ENCODE measurements around the gene PJVK. TPM values are rescaled to one million over a fixed set of nuclear protein-coding genes. Genes with fewer than 3 reads are reported as not detected.

The PJVK gene
- total RNA-seq, 1 experiment from 2014 or later = 0.08 TPM

GRCh38 chr2:178508646-178509045 lies 57.5 kb downstream of the PJVK start:
- Histone ChIP-seq H3K36me3 (peaks cover 9% of the 10 kb centered on the region), H3K27me3 (replicated peaks) (no peaks in the 10 kb centered on the region), H3K9me3 (replicated peaks) (no peaks in the 10 kb centered on the region), H3K27ac (no peak overlapping the region), H3K4me3 (no peak overlapping the region), H3K4me1 (replicated peaks) (no peaks in the 10 kb centered on the region)
- no peak for DNase-seq (ENCODE audit: low read depth in 1 of 2, low spot score in 2 of 2)

- Histone ChIP-seq H3K4me3 (no peak overlapping the region), H3K4me1 (replicated peaks) (peaks cover 6% of the 10 kb centered on the region; the same call in 1 of the 2 replicates), H3K27me3 (replicated peaks) (no peaks in the 10 kb centered on the region), H3K36me3 (peaks cover 4% of the 10 kb centered on the region; the same call in 1 of the 2 replicates), H3K9me3 (replicated peaks) (no peaks in the 10 kb centered on the region), H3K27ac (no peak overlapping the region)
- no peak for DNase-seq (ENCODE audit: low read depth in 1 of 2, low spot score in 2 of 2)
Measured at GRCh38 chr2:178510384-178510783, 59.2 kb downstream of the PJVK start.

Other genes with a start within 250 kb of the PJVK start
- gene PRKRA, start 203 bp upstream of the PJVK start, total RNA-seq (2014; rRNA removed; shearing (Covaris generic)) = 54.0 and 80.1 TPM in 2 replicates
- 28.2 and 70.7 TPM in 2 replicates for gene FKBP7, start 27.2 kb downstream of the PJVK start, total RNA-seq (2014; rRNA removed; shearing (Covaris generic))
- 5.7 and 20.8 TPM in 2 replicates for gene PLEKHA3, start 29.1 kb downstream of the PJVK start, total RNA-seq (2014; rRNA removed; shearing (Covaris generic))